Heart left ventricle (tissue), 16 donors: Measurements from ENCODE around the gene RUNX2. TPM values are rescaled to one million over a fixed set of nuclear protein-coding genes. Genes with fewer than 3 reads are reported as not detected.

Source experiments
- ATAC-seq, 4 donors: fragments of 200-7000 bp; cut with Tn5 transposase; one replicate each; pipeline ENCODE4 v1.9.1; 2020 to 2022; ENCODE audit warnings: moderate library complexity in 4 of 4, mild to moderate bottlenecking in 3 of 4, moderate number of reproducible peaks in 1 of 4
- DNase-seq, 5 donors: peaks; one replicate each; pipeline ENCODE4 v3.0.0-alpha.2; 2020
- H3K27ac ChIP-seq, 12 donors: fragments of 200-600 bp; sonication (generic) in 4 of 12; one replicate each; pipeline versions ENCODE4 v1.5.0 to v1.8.0; 2016 to 2022; ENCODE audit warnings: mild to moderate bottlenecking in 2 of 12
- H3K27me3 ChIP-seq, 9 donors: fragments of 200-600 bp; sonication (generic) in 2 of 9; one replicate each; pipeline versions ENCODE4 v1.5.1 to v1.8.0; 2016 to 2022; ENCODE audit warnings: mild to moderate bottlenecking in 3 of 9
- H3K36me3 ChIP-seq, 9 donors: fragments of 200-600 bp; sonication (generic) in 2 of 9; one replicate each; pipeline versions ENCODE4 v1.5.0 to v1.8.0; 2018 to 2022; ENCODE audit warnings: mild to moderate bottlenecking in 2 of 9
- H3K4me1 ChIP-seq, 12 donors: fragments of 200-600 bp; sonication (generic) in 4 of 12; one replicate each; pipeline versions ENCODE4 v1.5.0 to v1.8.0; 2016 to 2022; ENCODE audit warnings: mild to moderate bottlenecking in 3 of 12
- H3K4me3 ChIP-seq, 12 donors: fragments of 200-600 bp; sonication (generic) in 4 of 12; one replicate each; pipeline versions ENCODE4 v1.5.0 to v1.8.0; 2017 to 2022; ENCODE audit warnings: mild to moderate bottlenecking in 9 of 12, moderate library complexity in 4 of 12
- H3K9me3 ChIP-seq, 12 donors: fragments of 200-600 bp; sonication (generic) in 4 of 12; one replicate each; pipeline versions ENCODE4 v1.5.0 to v1.8.0; 2016 to 2022; ENCODE audit warnings: mild to moderate bottlenecking in 1 of 12
- POLR2A ChIP-seq, 2 donors: fragments of 450-650 bp; IDR thresholded peaks; one replicate each; pipeline ENCODE4 v1.6.1; 2017; ENCODE audit warnings: antibody characterized with exemption in 2 of 2, mild to moderate bottlenecking in 2 of 2, moderate library complexity in 2 of 2
- WGBS, 4 donors: extraction: QIAGEN DNeasy Blood & Tissue Kit in 2 of 4; methylation state at CpG; one replicate each; pipeline versions ENCODE4 v1.1.5 to v1.1.7; 2013 to 2018; 5-methylcytosine and 5-hydroxymethylcytosine counted together
- intact Hi-C, 10 donors: fragments of 100-400 bp; cut with DNase I; formaldehyde crosslinking; loops; one replicate each; pipeline versions ENCODE4 v1.11.1 to v1.14.2; 2022
- polyA plus RNA-seq, 2 donors: library from polyadenylated mRNA; stranded (reverse); fragments of 200-250 nt; gene quantifications; one replicate each; pipeline ENCODE4 v1.2.3, GENCODE V29; 2013
- total RNA-seq, 9 donors: library from RNA; depleted of rRNA in 2 of 9; stranded (reverse); fragments of >200 nt in 2 of 9; fragmentation: NEBNext Ultra II Directional in 3 of 9; extraction: Animal tissue kit (Norgen Biotek cat#: 25700) in 3 of 9; gene quantifications; one replicate each; pipeline versions ENCODE4 v1.1.0 to v1.2.4, GENCODE V29; 2016 to 2023
- TF ChIP-seq, protein P1 (sequence below), 12 donors: fragments of 200-600 bp; sonication (generic) in 4 of 12; IDR thresholded peaks; one replicate each; pipeline versions ENCODE4 v1.5.0 to v1.8.0; 2018 to 2022; ENCODE audit warnings: antibody characterized with exemption in 12 of 12, mild to moderate bottlenecking in 5 of 12
- donor health status: ischemic (EF 13 %, LVEDD 7.1; RV severe dilation, severe dysfunction).
- donor health status: healthy with polysubstance abuse.
- donor health status: DM: no; HTN: yes; CAD: no.
- donor health status: DM: no; HTN: no; CAD: no.
- donor health status: ischemic (EF 25% LVEDD 6.9; RV normal size, moderate dysfunction).
- donor health status: ischemic (EF 25% LVEDD 5.7; RV mildly dilated, moderate dysfunction).
- donor health status: healthy.
- donor health status: DM: yes; HTN: yes; CAD: no.
- donor health status: ischemic (EF 35%, LVEDD 5.7; RV mildly dilated, moderate dysfunction).
- donor health status: nonischemic (EF 11% LVEDD 7.7; RV severe dilation, severe dysfunction).
- donor health status: DM: yes; HTN: yes; CAD: no.
- donor health status: PGD.
- donor health status: ischemic (EF 29% LVEDD 5.4; RV normal size, mild dysfunction).
- donor health status: nonischemic (EF 23%, LVEDD 6.1; RV moderate dilation, normal function).

RUNX2 gene
- total and polyA plus RNA-seq, 11 donors, result 0.37 to 3.1 (median 2.0) TPM

DNA sequence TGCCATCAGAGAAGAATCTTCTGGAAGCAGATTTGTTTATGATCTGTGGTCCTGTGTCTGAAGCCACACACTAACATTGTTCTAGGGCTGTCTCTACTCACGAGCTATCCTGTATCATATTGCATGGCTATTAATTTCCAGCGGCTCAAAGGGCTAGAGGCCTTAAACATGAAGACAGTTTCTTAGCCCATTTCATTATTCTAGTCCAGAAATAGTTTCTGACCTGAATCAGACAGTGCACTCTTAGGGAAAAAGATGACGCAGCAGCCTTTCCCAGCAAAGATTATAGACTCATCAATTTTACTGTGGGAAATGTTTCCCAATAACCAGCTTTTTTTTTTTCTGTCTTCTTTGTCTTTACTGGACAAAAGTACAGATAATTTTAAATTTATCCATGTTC is 154.9 kb downstream of the RUNX2 start:
- no peaks in the 10 kb centered on the region for H3K36me3 ChIP-seq
- no peaks in the 10 kb centered on the region for H3K9me3 ChIP-seq
- WGBS, 4 donors, result 76 to 90% (median 86%) methylated on average over 3 of the region's 3 CpGs
- no peak for DNase-seq
- intact Hi-C loops, result no loop called here
- H3K4me3 ChIP-seq, result no peak overlapping the region
- TF ChIP-seq POLR2A (IDR thresholded peaks at IDR 0.05), result no peak
- TF ChIP-seq, protein P1, sequence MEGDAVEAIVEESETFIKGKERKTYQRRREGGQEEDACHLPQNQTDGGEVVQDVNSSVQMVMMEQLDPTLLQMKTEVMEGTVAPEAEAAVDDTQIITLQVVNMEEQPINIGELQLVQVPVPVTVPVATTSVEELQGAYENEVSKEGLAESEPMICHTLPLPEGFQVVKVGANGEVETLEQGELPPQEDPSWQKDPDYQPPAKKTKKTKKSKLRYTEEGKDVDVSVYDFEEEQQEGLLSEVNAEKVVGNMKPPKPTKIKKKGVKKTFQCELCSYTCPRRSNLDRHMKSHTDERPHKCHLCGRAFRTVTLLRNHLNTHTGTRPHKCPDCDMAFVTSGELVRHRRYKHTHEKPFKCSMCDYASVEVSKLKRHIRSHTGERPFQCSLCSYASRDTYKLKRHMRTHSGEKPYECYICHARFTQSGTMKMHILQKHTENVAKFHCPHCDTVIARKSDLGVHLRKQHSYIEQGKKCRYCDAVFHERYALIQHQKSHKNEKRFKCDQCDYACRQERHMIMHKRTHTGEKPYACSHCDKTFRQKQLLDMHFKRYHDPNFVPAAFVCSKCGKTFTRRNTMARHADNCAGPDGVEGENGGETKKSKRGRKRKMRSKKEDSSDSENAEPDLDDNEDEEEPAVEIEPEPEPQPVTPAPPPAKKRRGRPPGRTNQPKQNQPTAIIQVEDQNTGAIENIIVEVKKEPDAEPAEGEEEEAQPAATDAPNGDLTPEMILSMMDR (IDR thresholded peaks at IDR 0.05), result no peak
- no peak overlapping the region for H3K27ac ChIP-seq
- ATAC-seq, result no peak
- H3K27me3 ChIP-seq, result no peaks in the 10 kb centered on the region
- H3K4me1 ChIP-seq, result peaks cover 0 to 39% (median 3%) of the 10 kb centered on the region in 12 donors

DNA sequence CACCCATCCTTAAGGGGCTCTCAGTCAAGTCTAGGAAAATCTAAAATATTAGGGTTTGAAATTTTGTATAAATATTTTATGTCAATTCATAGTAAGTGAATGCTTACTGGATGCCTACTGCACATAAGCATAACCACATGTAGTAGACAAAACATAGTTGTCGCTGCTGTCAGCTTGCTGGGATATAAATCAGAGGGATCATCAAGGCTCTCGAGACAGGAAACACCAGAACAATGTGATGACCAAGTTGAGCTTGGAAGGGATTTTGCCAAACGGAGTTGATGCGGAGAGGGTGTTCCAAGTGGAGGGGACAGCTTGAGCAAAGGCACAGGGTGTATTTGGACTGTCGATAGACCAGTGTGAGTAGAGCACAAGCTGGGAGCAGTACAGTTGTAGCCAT is 155.4 kb downstream of the RUNX2 start:
- WGBS, 4 donors, result 76 to 86% (median 82%) methylated on average over 5 of the region's 5 CpGs
- Histone ChIP-seq H3K27ac (no peak overlapping the region), H3K9me3 (no peaks in the 10 kb centered on the region), H3K4me1 (peaks cover 0 to 34% (median 3%) of the 10 kb centered on the region in 12 donors), H3K27me3 (no peaks in the 10 kb centered on the region), H3K4me3 (no peak overlapping the region), H3K36me3 (no peaks in the 10 kb centered on the region)
- intact Hi-C loops, result no loop called here
- DNase-seq (no peak), ATAC-seq (no peak)
- TF ChIP-seq, protein P1 (IDR thresholded peaks at IDR 0.05), result no peak
- no peak for TF ChIP-seq POLR2A (IDR thresholded peaks at IDR 0.05)

DNA sequence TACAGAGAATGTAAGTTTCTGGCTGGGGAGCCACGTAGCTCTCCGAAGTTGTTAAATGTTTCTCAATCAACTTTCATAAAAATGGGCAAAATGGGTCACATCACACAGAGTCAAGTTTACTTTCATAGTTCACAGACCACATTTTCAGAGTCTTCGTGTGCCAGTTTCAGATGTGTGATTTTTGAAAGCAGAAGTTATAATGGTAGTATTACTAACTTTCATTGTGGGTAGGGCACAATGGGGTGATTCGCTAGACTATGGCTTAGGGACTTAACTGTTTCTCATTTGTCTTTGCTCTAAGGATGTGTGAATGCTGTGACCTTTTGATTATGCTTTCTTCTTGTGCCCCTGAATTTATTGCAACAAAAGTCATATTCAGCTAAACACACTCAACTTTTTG is 158.6 kb downstream of the RUNX2 start:
- WGBS, 4 donors, result 80 to 90% (median 87%) methylated on average over 4 of the region's 4 CpGs
- no peak for ATAC-seq
- no peak for DNase-seq
- H3K4me3 ChIP-seq, result no peak overlapping the region
- H3K9me3 ChIP-seq, result no peaks in the 10 kb centered on the region
- H3K4me1 ChIP-seq, result peaks cover 0 to 17% (median 0%) of the 10 kb centered on the region in 12 donors
- H3K27me3 ChIP-seq, result no peaks in the 10 kb centered on the region
- intact Hi-C loops, result no loop called here
- no peak for TF ChIP-seq POLR2A (IDR thresholded peaks at IDR 0.05)
- TF ChIP-seq, protein P1 (IDR thresholded peaks at IDR 0.05), result no peak
- no peaks in the 10 kb centered on the region for H3K36me3 ChIP-seq
- no peak overlapping the region for H3K27ac ChIP-seq

DNA sequence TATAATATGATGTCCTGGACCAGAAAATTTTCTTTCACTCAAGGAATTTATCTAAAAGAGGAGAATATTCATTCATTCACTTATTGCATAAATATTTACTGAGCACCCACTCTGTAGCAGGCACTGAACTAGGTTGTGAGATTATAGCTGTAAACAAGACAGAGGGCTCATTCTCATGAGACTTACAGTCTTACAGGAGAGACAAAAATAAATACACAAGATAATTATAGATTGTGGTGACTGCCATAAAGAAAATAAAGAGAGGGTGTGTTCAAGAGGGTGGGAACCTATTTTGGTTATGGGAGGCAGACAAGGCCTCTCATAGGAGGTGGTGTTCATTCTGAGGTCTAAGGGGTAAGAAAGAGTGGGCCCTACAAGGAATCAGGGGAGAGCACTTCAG is 159.5 kb downstream of the RUNX2 start:
- Histone ChIP-seq H3K27ac (no peak overlapping the region), H3K36me3 (no peaks in the 10 kb centered on the region), H3K4me1 (peaks cover 0 to 16% (median 0%) of the 10 kb centered on the region in 12 donors), H3K27me3 (no peaks in the 10 kb centered on the region), H3K4me3 (no peak overlapping the region), H3K9me3 (no peaks in the 10 kb centered on the region)
- intact Hi-C loops, result no loop called here
- no peak for TF ChIP-seq POLR2A (IDR thresholded peaks at IDR 0.05)
- TF ChIP-seq, protein P1 (IDR thresholded peaks at IDR 0.05), result no peak
- DNase-seq (no peak), ATAC-seq (peak in 1 of 4 donors; percentile 42)
